Neural cell (in vitro differentiated cells): ENCODE results near the gene KRT3. TPM values are rescaled to one million over a fixed set of nuclear protein-coding genes. Genes with fewer than 3 reads are reported as not detected.

Source experiments
- H2AFZ ChIP-seq: fragments of 200-600, 300-800 bp; sonication (generic), shearing (Covaris generic); 2 replicates; pipeline ENCODE4 v1.6.0; 2014; ENCODE audit warnings: low read depth, mild to moderate bottlenecking, antibody characterized with exemption, low read length, moderate library complexity
- H3F3A ChIP-seq: fragments of 200-600 bp; shearing (Covaris generic); 2 replicates; pipeline ENCODE4 v1.6.1; 2016; ENCODE audit warnings: mild to moderate bottlenecking, moderate library complexity, mixed read lengths, antibody characterized with exemption, low read length; ENCODE audit not compliant: insufficient read depth, poor library complexity, severe bottlenecking
- H3K27ac ChIP-seq: fragments of 200-600, 300-800 bp; sonication (generic), shearing (Covaris generic); 2 replicates; pipeline ENCODE4 v1.5.1; 2014; ENCODE audit warnings: mild to moderate bottlenecking, low read length, moderate library complexity
- H3K27me3 ChIP-seq: fragments of 300-800, 200-600 bp; sonication (generic), shearing (Covaris generic); 2 replicates; pipeline ENCODE4 v1.6.0; 2014; ENCODE audit warnings: mild to moderate bottlenecking, low read depth, low read length, moderate library complexity; ENCODE audit not compliant: insufficient read depth
- H3K36me3 ChIP-seq: fragments of 300-800, 200-600 bp; sonication (generic), shearing (Covaris generic); 2 replicates; pipeline ENCODE4 v1.5.1; 2014; ENCODE audit warnings: mild to moderate bottlenecking, antibody characterized with exemption, low read length, moderate library complexity; ENCODE audit not compliant: insufficient read depth
- H3K4me2 ChIP-seq: fragments of 300-800, 200-600 bp; sonication (generic), shearing (Covaris generic); 2 replicates; pipeline ENCODE4 v1.6.0; 2014; ENCODE audit warnings: mild to moderate bottlenecking, low read length
- H3K4me3 ChIP-seq: fragments of 300-800, 200-600 bp; sonication (generic), shearing (Covaris generic); 2 replicates; pipeline ENCODE4 v1.5.1; 2014; ENCODE audit warnings: mild to moderate bottlenecking, low read length, moderate library complexity
- H3K79me2 ChIP-seq: fragments of 200-600 bp; shearing (Covaris generic); replicated peaks from 2 replicates; pipeline ENCODE4 v1.6.0; 2014; ENCODE audit warnings: mild to moderate bottlenecking, low read length, moderate library complexity; ENCODE audit not compliant: insufficient read depth
- H3K9ac ChIP-seq: fragments of 300-800, 200-600 bp; sonication (generic), shearing (Covaris generic); 2 replicates; pipeline ENCODE4 v1.6.1; 2016; ENCODE audit warnings: mild to moderate bottlenecking, low read length, mixed read lengths
- H3K9me2 ChIP-seq: fragments of 200-600 bp; shearing (Covaris generic); 2 replicates; pipeline ENCODE4 v1.6.1; 2016; ENCODE audit warnings: mild to moderate bottlenecking, low read length, mixed read lengths; ENCODE audit not compliant: insufficient read depth
- H3K9me3 ChIP-seq: fragments of 200-600, 300-800 bp; sonication (generic), shearing (Covaris generic); 2 replicates; pipeline ENCODE4 v1.6.1; 2016; ENCODE audit warnings: mild to moderate bottlenecking, mixed run types, low read length, moderate library complexity, mixed read lengths
- H4K20me1 ChIP-seq: fragments of 200-600 bp; shearing (Covaris generic); 2 replicates; pipeline ENCODE4 v1.6.1; 2016; ENCODE audit warnings: mild to moderate bottlenecking, mixed run types; ENCODE audit not compliant: insufficient read depth
- CTCF ChIP-seq: fragments of 450-650 bp; IDR thresholded peaks from 2 replicates; pipeline ENCODE4 v1.5.1; 2014; ENCODE audit warnings: antibody characterized with exemption, mild to moderate bottlenecking, moderate library complexity; ENCODE audit not compliant: poor library complexity, severe bottlenecking
- EP300 ChIP-seq: fragments of 450-650 bp; conservative IDR thresholded peaks from 2 replicates; pipeline ENCODE4 v1.6.1; 2014; ENCODE audit warnings: antibody characterized with exemption, mild to moderate bottlenecking, moderate library complexity; ENCODE audit not compliant: poor library complexity, severe bottlenecking
- EZH2 ChIP-seq: fragments of 200-600, 300-800 bp; shearing (Covaris generic), sonication (generic); IDR thresholded peaks from 2 replicates; pipeline ENCODE4 v1.6.1; 2014; ENCODE audit warnings: antibody characterized with exemption, low read length, borderline replicate concordance, mild to moderate bottlenecking; ENCODE audit not compliant: insufficient read depth, poor library complexity, severe bottlenecking
- MXI1 ChIP-seq: fragments of 450-650 bp; conservative IDR thresholded peaks from 2 replicates; pipeline ENCODE4 v1.6.1; 2014; ENCODE audit warnings: antibody characterized with exemption, mild to moderate bottlenecking; ENCODE audit not compliant: poor library complexity, severe bottlenecking
- POLR2AphosphoS5 ChIP-seq: IDR thresholded peaks from 2 replicates; pipeline ENCODE4 v1.6.1; 2012
- RAD21 ChIP-seq: fragments of 450-650 bp; conservative IDR thresholded peaks from 2 replicates; pipeline ENCODE4 v1.6.1; 2014; ENCODE audit warnings: antibody characterized with exemption, mild to moderate bottlenecking, moderate library complexity
- REST ChIP-seq: IDR thresholded peaks from 2 replicates; pipeline ENCODE4 v1.6.1; 2012; ENCODE audit warnings: borderline replicate concordance
- SMC3 ChIP-seq: fragments of 450-650 bp; conservative IDR thresholded peaks from 2 replicates; pipeline ENCODE4 v1.6.1; 2014; ENCODE audit warnings: antibody characterized with exemption, mild to moderate bottlenecking, moderate library complexity; ENCODE audit not compliant: poor library complexity
- TAF1 ChIP-seq: IDR thresholded peaks from 2 replicates; pipeline ENCODE4 v1.6.1; 2012; ENCODE audit warnings: low read depth
- polyA plus RNA-seq: library from polyadenylated mRNA; depleted of rRNA; stranded (reverse); fragments of >200 nt; gene quantifications from 2 replicates; pipeline ENCODE4 v1.2.3, GENCODE V29; 2014

The KRT3 gene
- polyA plus RNA-seq, 1 donor from 2014 or later = not detected

- no peak for TF ChIP-seq MXI1
- no peak for TF ChIP-seq EZH2
- TF ChIP-seq POLR2AphosphoS5 = no peak
- TF ChIP-seq EP300 = no peak
- no peak for TF ChIP-seq REST
- TF ChIP-seq CTCF = no peak
These were observed 30.2 kb downstream of the KRT3 start for GRCh38 chr12:52765702-52766101.

GRCh38 chr12:52763991-52764390 is 31.9 kb downstream of the KRT3 start:
- H3K9ac ChIP-seq = no peak overlapping the region
- no peak overlapping the region for H3K4me2 ChIP-seq
- no peaks in the 10 kb centered on the region for H3K36me3 ChIP-seq
- no peak overlapping the region for H2AFZ ChIP-seq
- H3K9me3 ChIP-seq = peaks cover 7% of the 10 kb centered on the region
- no peaks in the 10 kb centered on the region for H3F3A ChIP-seq
- H3K79me2 ChIP-seq = no peaks in the 10 kb centered on the region
- TF ChIP-seq EZH2 (no peak), SMC3 (no peak), MXI1 (no peak), RAD21 (no peak), TAF1 (no peak), REST (no peak), CTCF (no peak), EP300 (no peak), POLR2AphosphoS5 (no peak)
- H3K27ac ChIP-seq = no peak overlapping the region
- H3K9me2 ChIP-seq = no peaks in the 10 kb centered on the region
- H4K20me1 ChIP-seq = no peaks in the 10 kb centered on the region
- H3K27me3 ChIP-seq = no peaks in the 10 kb centered on the region
- H3K4me3 ChIP-seq = no peak overlapping the region

More at GRCh38 chr12:52765702-52766101, 30.2 kb downstream of the KRT3 start:
- H3F3A ChIP-seq = no peaks in the 10 kb centered on the region
- H3K27ac ChIP-seq = no peak overlapping the region
- H2AFZ ChIP-seq = no peak overlapping the region
- H3K4me2 ChIP-seq = no peak overlapping the region
- no peaks in the 10 kb centered on the region for H3K36me3 ChIP-seq
- H4K20me1 ChIP-seq = no peaks in the 10 kb centered on the region
- no peaks in the 10 kb centered on the region for H3K27me3 ChIP-seq
- H3K79me2 ChIP-seq = no peaks in the 10 kb centered on the region
- no peaks in the 10 kb centered on the region for H3K9me2 ChIP-seq
- no peak overlapping the region for H3K4me3 ChIP-seq
- H3K9me3 ChIP-seq = no peaks in the 10 kb centered on the region
- H3K9ac ChIP-seq = no peak overlapping the region
